ENCODE measurements around the gene IFITM2.

GRCh38 chr11:315051-315481 is 7.5 kb downstream of the IFITM2 start:
- TF ChIP-seq CTCF (IDR thresholded peaks at IDR 0.05) (no peak), POLR2A (IDR thresholded peaks at IDR 0.05) (no peak)

Measured in uterus (tissue), 2 donors.